ENCODE results near the gene CDC42SE2.
"Not testable (repeated sequence)": the region's sequence is repeated elsewhere in the genome, so short reads cannot be mapped to it uniquely, and the experiment has no call there.

Gene CDC42SE2

GRCh38 chr5:131373265-131373664, 109.4 kb downstream of the CDC42SE2 start:
- DNase-seq = no peak

GRCh38 chr5:131375351-131375750, 111.5 kb downstream of the CDC42SE2 start:
- DNase-seq = no peak

- DNase-seq = no peak
Observed at GRCh38 chr5:131377346-131377745, 113.5 kb downstream of the CDC42SE2 start.

GRCh38 chr5:131377785-131378325, 114.0 kb downstream of the CDC42SE2 start:
- no peak for DNase-seq

GRCh38 chr5:131378721-131379541, 115.1 kb downstream of the CDC42SE2 start:
- DNase-seq = no peak

GRCh38 chr5:131379723-131380122, 115.9 kb downstream of the CDC42SE2 start:
- DNase-seq = no peak

GRCh38 chr5:131380238-131380637, 116.4 kb downstream of the CDC42SE2 start:
- DNase-seq = not testable (repeated sequence)

GRCh38 chr5:131381021-131381420, 117.2 kb downstream of the CDC42SE2 start:
- no peak for DNase-seq

GRCh38 chr5:131381777-131382176, 117.9 kb downstream of the CDC42SE2 start:
- no peak for DNase-seq

GRCh38 chr5:131382407-131383395, 118.8 kb downstream of the CDC42SE2 start:
- no peak for DNase-seq

- DNase-seq = no peak
Observed at GRCh38 chr5:131384173-131384572, 120.3 kb downstream of the CDC42SE2 start.

- no peak for DNase-seq
Observed at GRCh38 chr5:131384616-131385214, 120.9 kb downstream of the CDC42SE2 start.

- DNase-seq = no peak
Observed at GRCh38 chr5:131386124-131386523, 122.3 kb downstream of the CDC42SE2 start.

GRCh38 chr5:131386779-131387178, 122.9 kb downstream of the CDC42SE2 start:
- no peak for DNase-seq

GRCh38 chr5:131387255-131387654, 123.4 kb downstream of the CDC42SE2 start:
- no peak for DNase-seq

GRCh38 chr5:131389096-131389868, 125.4 kb downstream of the CDC42SE2 start:
- no peak for DNase-seq

- DNase-seq = no peak
Observed at GRCh38 chr5:131389869-131390265, 126.0 kb downstream of the CDC42SE2 start.

GRCh38 chr5:131392466-131393095, 128.7 kb downstream of the CDC42SE2 start:
- DNase-seq = no peak

- no peak for DNase-seq
Observed at GRCh38 chr5:131393498-131393968, 129.7 kb downstream of the CDC42SE2 start.

GRCh38 chr5:131394128-131394527, 130.3 kb downstream of the CDC42SE2 start:
- no peak for DNase-seq

GRCh38 chr5:131396015-131396414, 132.2 kb downstream of the CDC42SE2 start:
- no peak for DNase-seq

All from KG1 (cell line).